ENCODE data around the gene TMUB1.

DNA sequence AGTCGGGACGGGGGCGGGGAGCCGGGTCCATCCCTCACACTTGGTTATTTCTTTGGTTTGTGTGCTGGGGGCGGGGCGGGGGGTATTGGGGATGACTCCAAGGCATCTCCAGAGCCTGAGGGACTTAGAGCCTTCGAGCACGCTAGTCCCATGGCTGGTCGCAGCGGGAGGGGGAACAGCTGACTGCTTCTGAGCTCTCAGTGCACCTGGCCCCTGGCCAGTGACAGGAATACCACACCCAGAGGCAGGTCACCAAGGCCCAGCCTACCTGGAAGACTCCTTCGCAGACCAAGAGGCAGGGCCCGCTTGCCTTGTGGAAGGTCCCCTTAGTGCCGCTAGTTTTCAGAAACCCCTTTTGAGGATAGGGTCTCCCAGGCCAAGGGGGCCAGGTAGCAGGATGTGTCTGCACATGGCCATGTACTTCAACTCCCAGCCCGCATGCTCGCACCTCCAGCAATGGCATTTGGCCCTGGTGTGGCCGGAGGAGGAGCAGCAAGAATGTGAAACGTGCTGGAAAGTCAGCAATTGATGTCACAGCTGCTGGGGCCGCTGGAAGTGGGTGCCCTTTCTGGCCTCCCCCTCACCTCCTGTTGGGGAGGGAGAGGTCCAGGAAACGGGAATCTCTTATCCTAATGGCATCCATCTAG lies 43.3 kb upstream of the TMUB1 start:
- TF ChIP-seq, protein P1, sequence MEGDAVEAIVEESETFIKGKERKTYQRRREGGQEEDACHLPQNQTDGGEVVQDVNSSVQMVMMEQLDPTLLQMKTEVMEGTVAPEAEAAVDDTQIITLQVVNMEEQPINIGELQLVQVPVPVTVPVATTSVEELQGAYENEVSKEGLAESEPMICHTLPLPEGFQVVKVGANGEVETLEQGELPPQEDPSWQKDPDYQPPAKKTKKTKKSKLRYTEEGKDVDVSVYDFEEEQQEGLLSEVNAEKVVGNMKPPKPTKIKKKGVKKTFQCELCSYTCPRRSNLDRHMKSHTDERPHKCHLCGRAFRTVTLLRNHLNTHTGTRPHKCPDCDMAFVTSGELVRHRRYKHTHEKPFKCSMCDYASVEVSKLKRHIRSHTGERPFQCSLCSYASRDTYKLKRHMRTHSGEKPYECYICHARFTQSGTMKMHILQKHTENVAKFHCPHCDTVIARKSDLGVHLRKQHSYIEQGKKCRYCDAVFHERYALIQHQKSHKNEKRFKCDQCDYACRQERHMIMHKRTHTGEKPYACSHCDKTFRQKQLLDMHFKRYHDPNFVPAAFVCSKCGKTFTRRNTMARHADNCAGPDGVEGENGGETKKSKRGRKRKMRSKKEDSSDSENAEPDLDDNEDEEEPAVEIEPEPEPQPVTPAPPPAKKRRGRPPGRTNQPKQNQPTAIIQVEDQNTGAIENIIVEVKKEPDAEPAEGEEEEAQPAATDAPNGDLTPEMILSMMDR (IDR thresholded peaks at IDR 0.05; ENCODE audit: borderline replicate concordance, extremely low read depth, low read length, poor library complexity, severe bottlenecking): no peak
- TF ChIP-seq EZH2 (IDR thresholded peaks at IDR 0.05; ENCODE audit: borderline replicate concordance, low read depth, low read length, severe bottlenecking): no peak

Data from DND-41 (cell line).